MCF 10A (cell line): ENCODE data around the gene DSC2. TPM values are rescaled to one million over a fixed set of nuclear protein-coding genes. Genes with fewer than 3 reads are reported as not detected.

Experiments
- BruUV-seq: library from RNA; stranded (reverse); fragments of 400-500 nt; replicated peaks from 2 replicates; lab custom pipeline; 2021; lab: Mats Ljungman, UMichigan
- CTCF ChIA-PET: fragments of 300-600 bp; sonication (Branson Sonifier 250); formaldehyde crosslinking; extraction: SDS; loops from one replicate; lab custom pipeline; 2021; ENCODE audit warnings: antibody characterized with exemption, inconsistent platforms; lab: Yijun Ruan, JAX
- POLR2A ChIA-PET: fragments of 300-600, 350-650 bp; sonication (Branson Sonifier 250); formaldehyde crosslinking; extraction: SDS; loops from one replicate; lab custom pipeline; 2020; ENCODE audit warnings: antibody characterized with exemption, inconsistent platforms; lab: Yijun Ruan, JAX
- DNase-seq: peaks from one replicate; pipeline ENCODE4 v3.0.0-alpha.2; 2018; ENCODE audit not compliant: unreplicated experiment
- H3K27ac Mint-ChIP-seq: one replicate; pipeline ENCODE4 v1.8.0; 2022; ENCODE audit warnings: mild to moderate bottlenecking, low read depth, mixed read lengths; ENCODE audit not compliant: unreplicated experiment
- H3K27me3 Mint-ChIP-seq: one replicate; pipeline ENCODE4 v1.8.0; 2022; ENCODE audit warnings: mixed read lengths; ENCODE audit not compliant: insufficient read depth, unreplicated experiment
- H3K36me3 Mint-ChIP-seq: one replicate; pipeline ENCODE4 v1.8.0; 2022; ENCODE audit warnings: mild to moderate bottlenecking, moderate library complexity, mixed read lengths; ENCODE audit not compliant: insufficient read depth, unreplicated experiment
- H3K4me1 Mint-ChIP-seq: one replicate; pipeline ENCODE4 v1.8.0; 2022; ENCODE audit warnings: mixed read lengths; ENCODE audit not compliant: insufficient read depth, unreplicated experiment
- H3K4me3 Mint-ChIP-seq: one replicate; pipeline ENCODE4 v1.8.0; 2022; ENCODE audit warnings: mild to moderate bottlenecking, moderate library complexity, mixed read lengths; ENCODE audit not compliant: unreplicated experiment
- H3K9me3 Mint-ChIP-seq: one replicate; pipeline ENCODE4 v1.8.0; 2022; ENCODE audit warnings: mixed read lengths; ENCODE audit not compliant: unreplicated experiment
- CTCF ChIP-seq: fragments of 200-600 bp; IDR thresholded peaks from one replicate; pipeline ENCODE4 v1.8.0; 2022; ENCODE audit warnings: antibody characterized with exemption, mild to moderate bottlenecking; ENCODE audit not compliant: unreplicated experiment
- intact Hi-C: fragments of 100-400 bp; cut with micrococcal nuclease; formaldehyde crosslinking; loops from 2 replicates; pipeline ENCODE4 v1.14.1; 2022
- total RNA-seq: library from RNA; stranded (reverse); gene quantifications from 2 replicates; pipeline ENCODE4 v1.2.3, GENCODE V29; 2022

The DSC2 gene
- total RNA-seq, 1 experiment from 2014 or later, result 11.3 TPM

GRCh38 chr18:31050635-31051034 is 51.6 kb downstream of the DSC2 start:
- POLR2A ChIA-PET, result no interaction called here
- CTCF ChIA-PET, result interaction anchor here (0.6 kb wide), 1 partner anchor 634 kb away, joined by 3 read pairs; no protein-coding TSS in a partner anchor
- no peak for TF ChIP-seq CTCF
- no peaks in the 10 kb centered on the region for H3K27me3 Mint-ChIP-seq
- DNase-seq, result peak; percentile 29
- intact Hi-C loops, result no loop called here
- H3K9me3 Mint-ChIP-seq, result peaks cover 8% of the 10 kb centered on the region
- no peak overlapping the region for H3K27ac Mint-ChIP-seq
- H3K36me3 Mint-ChIP-seq, result peaks cover 6% of the 10 kb centered on the region
- no peak overlapping the region for H3K4me3 Mint-ChIP-seq
- H3K4me1 Mint-ChIP-seq, result peaks cover 21% of the 10 kb centered on the region
- no TSS peak for BruUV-seq

- POLR2A ChIA-PET, result interaction anchor here (0.7 to 0.9 kb wide), 2 partner anchors 15 to 200 kb away, joined by 3 read pairs; no protein-coding TSS in a partner anchor
- Mint-ChIP-seq H3K36me3 (peaks cover 6% of the 10 kb centered on the region), H3K27ac (no peak overlapping the region), H3K4me1 (peaks cover 28% of the 10 kb centered on the region), H3K4me3 (no peak overlapping the region), H3K27me3 (no peaks in the 10 kb centered on the region), H3K9me3 (peaks cover 8% of the 10 kb centered on the region)
- CTCF ChIA-PET, result no interaction called here
- TF ChIP-seq CTCF, result no peak
- DNase-seq, result peak; percentile 26
- BruUV-seq, result no TSS peak
- intact Hi-C loops, result no loop called here
These were observed 53.0 kb downstream of the DSC2 start for GRCh38 chr18:31049189-31049588.

GRCh38 chr18:31048216-31048615 is 54.0 kb downstream of the DSC2 start:
- Mint-ChIP-seq H3K9me3 (peaks cover 5% of the 10 kb centered on the region), H3K4me3 (no peak overlapping the region), H3K27me3 (no peaks in the 10 kb centered on the region), H3K4me1 (peaks cover 32% of the 10 kb centered on the region), H3K36me3 (peaks cover 6% of the 10 kb centered on the region), H3K27ac (no peak overlapping the region)
- TF ChIP-seq CTCF, result no peak
- ChIA-PET POLR2A (interaction anchor here (0.9 kb wide), 1 partner anchor 16 kb away, joined by 3 read pairs; no protein-coding TSS in a partner anchor), CTCF (interaction anchor here (0.6 kb wide), 1 partner anchor 685 kb away, joined by 3 read pairs; no protein-coding TSS in a partner anchor)
- no peak for DNase-seq
- intact Hi-C loops, result no loop called here
- BruUV-seq, result no TSS peak

- Mint-ChIP-seq H3K9me3 (no peaks in the 10 kb centered on the region), H3K36me3 (peaks cover 6% of the 10 kb centered on the region), H3K27ac (peak overlapping the region; percentile 21), H3K4me1 (peaks cover 32% of the 10 kb centered on the region), H3K4me3 (no peak overlapping the region), H3K27me3 (no peaks in the 10 kb centered on the region)
- POLR2A ChIA-PET, result interaction anchor here (0.7 to 1.6 kb wide), 4 partner anchors 10 to 16 kb away, joined by 3 to 5 read pairs (median 4); no protein-coding TSS in a partner anchor
- TF ChIP-seq CTCF, result no peak
- peak; percentile 86 for DNase-seq
- CTCF ChIA-PET, result interaction anchor here (0.9 kb wide), 1 partner anchor 25 kb away, joined by 8 read pairs; no protein-coding TSS in a partner anchor
- no TSS peak for BruUV-seq
- intact Hi-C loops, result no loop called here
These were observed 55.3 kb downstream of the DSC2 start for GRCh38 chr18:31046916-31047315.
